Esophagus muscularis mucosa (tissue), 4 donors: ENCODE measurements around the gene MBD5. TPM values are rescaled to one million over a fixed set of nuclear protein-coding genes. Genes with fewer than 3 reads are reported as not detected.

ENCODE experiments used
- DNase-seq: peaks from one replicate; pipeline ENCODE4 v3.0.0-alpha.2; 2017; ENCODE audit errors: extremely low spot score
- H3K27ac ChIP-seq, 4 donors: fragments of 200-600 bp; sonication (generic); replicated peaks in 1 of 4; 1 replicate in 3 of 4; 2 replicates in 1 of 4; pipeline ENCODE4 v1.5.1; 2016 to 2019; ENCODE audit warnings: mild to moderate bottlenecking in 1 of 4
- H3K27me3 ChIP-seq, 4 donors: fragments of 200-600 bp; sonication (generic); one replicate each; pipeline versions ENCODE4 v1.5.1 to v1.6.0; 2016 to 2019
- H3K36me3 ChIP-seq, 4 donors: fragments of 200-600 bp; sonication (generic); one replicate each; pipeline ENCODE4 v1.5.1; 2016 to 2019
- H3K4me1 ChIP-seq, 4 donors: fragments of 200-600 bp; sonication (generic); one replicate each; pipeline ENCODE4 v1.5.1; 2016 to 2019
- H3K4me3 ChIP-seq, 4 donors: fragments of 200-600 bp; sonication (generic); 1 replicate in 2 of 4; 2 replicates in 2 of 4; pipeline ENCODE4 v1.5.1; 2016 to 2019; ENCODE audit warnings: mild to moderate bottlenecking in 4 of 4, moderate library complexity in 1 of 4
- H3K9me3 ChIP-seq, 4 donors: fragments of 200-600 bp; sonication (generic); 1 replicate in 3 of 4; 2 replicates in 1 of 4; pipeline ENCODE4 v1.5.1; 2016 to 2019
- CTCF ChIP-seq, 3 experiments: fragments of 200-600 bp in 2 of 3; fragments of 450-650 bp in 1 of 3; sonication (generic) in 2 of 3; IDR thresholded peaks; one replicate each; pipeline ENCODE4 v1.5.1; 2017 to 2019; ENCODE audit warnings: antibody characterized with exemption in 3 of 3, mild to moderate bottlenecking in 2 of 3, moderate library complexity in 1 of 3
- EP300 ChIP-seq: sonication (generic); formaldehyde crosslinking; IDR thresholded peaks from one replicate; pipeline ENCODE4 v1.6.1; 2017; ENCODE audit warnings: antibody characterized with exemption
- POLR2A ChIP-seq: fragments of 450-650 bp; IDR thresholded peaks from one replicate; pipeline ENCODE4 v1.6.1; 2017; ENCODE audit warnings: antibody characterized with exemption, moderate library complexity, mild to moderate bottlenecking, low read depth
- POLR2AphosphoS5 ChIP-seq, 2 donors: sonication (generic); formaldehyde crosslinking; IDR thresholded peaks; one replicate each; pipeline ENCODE4 v1.6.1; 2017; ENCODE audit warnings: antibody characterized with exemption in 2 of 2
- WGBS: methylation state at CpG from one replicate; pipeline ENCODE4 v1.1.5; 2018; 5-methylcytosine and 5-hydroxymethylcytosine counted together
- intact Hi-C: fragments of 100-400 bp; cut with DNase I; formaldehyde crosslinking; loops from one replicate; pipeline ENCODE4 v1.15.1; 2023
- total RNA-seq, 4 donors: library from RNA; depleted of rRNA; stranded (reverse); fragments of >200 nt; gene quantifications; one replicate each; pipeline versions ENCODE4 v1.1.0 to v1.2.1, GENCODE V29; 2016

Gene MBD5
- total RNA-seq, 4 donors from 2014 or later = 34.6 to 49.0 (median 44.9) TPM

GRCh38 chr2:148240838-148241237 lies 219.9 kb downstream of the MBD5 start:
- no peak for TF ChIP-seq EP300
- no peak for TF ChIP-seq POLR2A
- TF ChIP-seq POLR2AphosphoS5 (IDR thresholded peaks at IDR 0.05) = no peak
- no peak for TF ChIP-seq CTCF (IDR thresholded peaks at IDR 0.05)
- peaks cover 0 to 5% (median 2%) of the 10 kb centered on the region in 4 donors for H3K9me3 ChIP-seq
- intact Hi-C loops = no loop called here
- 96% methylated on average over 1 of the region's 1 CpG for WGBS
- DNase-seq = no peak
- H3K27me3 ChIP-seq = no peaks in the 10 kb centered on the region
- H3K4me3 ChIP-seq = no peak overlapping the region
- H3K4me1 ChIP-seq = peaks cover 0 to 24% (median 6%) of the 10 kb centered on the region in 4 donors
- peaks cover 0 to 19% (median 8%) of the 10 kb centered on the region in 4 donors for H3K36me3 ChIP-seq
- H3K27ac ChIP-seq = no peak overlapping the region

- WGBS = 67% methylated on average over 5 of the region's 5 CpGs
- Histone ChIP-seq H3K27me3 (no peaks in the 10 kb centered on the region), H3K27ac (no peak overlapping the region), H3K9me3 (peaks cover 0 to 5% (median 2%) of the 10 kb centered on the region in 4 donors), H3K4me3 (no peak overlapping the region), H3K36me3 (no peaks in the 10 kb centered on the region), H3K4me1 (peaks cover 0 to 10% (median 4%) of the 10 kb centered on the region in 4 donors)
- TF ChIP-seq CTCF (IDR thresholded peaks at IDR 0.05) (no peak), POLR2AphosphoS5 (IDR thresholded peaks at IDR 0.05) (no peak)
- no peak for DNase-seq
- intact Hi-C loops = no loop called here
Measured at GRCh38 chr2:148244593-148245292, 223.9 kb downstream of the MBD5 start.

- peaks cover 0 to 14% (median 0%) of the 10 kb centered on the region in 4 donors for H3K36me3 ChIP-seq
- H3K4me3 ChIP-seq = no peak overlapping the region
- 100% methylated on average over 5 of the region's 5 CpGs for WGBS
- H3K4me1 ChIP-seq = no peaks in the 10 kb centered on the region
- H3K9me3 ChIP-seq = no peaks in the 10 kb centered on the region
- no peak for DNase-seq
- intact Hi-C loops = no loop called here
- H3K27me3 ChIP-seq = no peaks in the 10 kb centered on the region
- TF ChIP-seq POLR2A (no peak), EP300 (no peak), CTCF (IDR thresholded peaks at IDR 0.05) (no peak), POLR2AphosphoS5 (IDR thresholded peaks at IDR 0.05) (no peak)
- H3K27ac ChIP-seq = no peak overlapping the region
Measured at GRCh38 chr2:148251993-148252392, 231.1 kb downstream of the MBD5 start.

- no peak overlapping the region for H3K27ac ChIP-seq
- H3K27me3 ChIP-seq = no peaks in the 10 kb centered on the region
- TF ChIP-seq EP300 (no peak), POLR2A (no peak), CTCF (IDR thresholded peaks at IDR 0.05) (no peak), POLR2AphosphoS5 (IDR thresholded peaks at IDR 0.05) (no peak)
- no peak overlapping the region for H3K4me3 ChIP-seq
- no peaks in the 10 kb centered on the region for H3K9me3 ChIP-seq
- peaks cover 0 to 14% (median 0%) of the 10 kb centered on the region in 4 donors for H3K36me3 ChIP-seq
- intact Hi-C loops = no loop called here
- no peaks in the 10 kb centered on the region for H3K4me1 ChIP-seq
- WGBS = 92% methylated on average over 2 of the region's 2 CpGs
- DNase-seq = no peak
Measured at GRCh38 chr2:148252646-148253045, 231.8 kb downstream of the MBD5 start.

- intact Hi-C loops = no loop called here
- no peak overlapping the region for H3K27ac ChIP-seq
- H3K9me3 ChIP-seq = no peaks in the 10 kb centered on the region
- no peaks in the 10 kb centered on the region for H3K4me1 ChIP-seq
- H3K36me3 ChIP-seq = peaks cover 0 to 18% (median 0%) of the 10 kb centered on the region in 4 donors
- H3K4me3 ChIP-seq = no peak overlapping the region
- 100% methylated on average over 6 of the region's 6 CpGs for whole genome bisulfite sequencing
- DNase-seq = no peak
- no peak for TF ChIP-seq EP300
- no peak for TF ChIP-seq POLR2A
- no peak for TF ChIP-seq CTCF (IDR thresholded peaks at IDR 0.05)
- TF ChIP-seq POLR2AphosphoS5 (IDR thresholded peaks at IDR 0.05) = no peak
- no peaks in the 10 kb centered on the region for H3K27me3 ChIP-seq
Measured at GRCh38 chr2:148253685-148254084, 232.8 kb downstream of the MBD5 start.
